ENCODE measurements around the gene ZNF584.
A peak's percentile ranks its signal among the peaks of the same experiment; 100 is the strongest.
"Not testable (repeated sequence)": the region's sequence is repeated elsewhere in the genome, so short reads cannot be mapped to it uniquely, and the experiment has no call there.

ZNF584 gene

DNA sequence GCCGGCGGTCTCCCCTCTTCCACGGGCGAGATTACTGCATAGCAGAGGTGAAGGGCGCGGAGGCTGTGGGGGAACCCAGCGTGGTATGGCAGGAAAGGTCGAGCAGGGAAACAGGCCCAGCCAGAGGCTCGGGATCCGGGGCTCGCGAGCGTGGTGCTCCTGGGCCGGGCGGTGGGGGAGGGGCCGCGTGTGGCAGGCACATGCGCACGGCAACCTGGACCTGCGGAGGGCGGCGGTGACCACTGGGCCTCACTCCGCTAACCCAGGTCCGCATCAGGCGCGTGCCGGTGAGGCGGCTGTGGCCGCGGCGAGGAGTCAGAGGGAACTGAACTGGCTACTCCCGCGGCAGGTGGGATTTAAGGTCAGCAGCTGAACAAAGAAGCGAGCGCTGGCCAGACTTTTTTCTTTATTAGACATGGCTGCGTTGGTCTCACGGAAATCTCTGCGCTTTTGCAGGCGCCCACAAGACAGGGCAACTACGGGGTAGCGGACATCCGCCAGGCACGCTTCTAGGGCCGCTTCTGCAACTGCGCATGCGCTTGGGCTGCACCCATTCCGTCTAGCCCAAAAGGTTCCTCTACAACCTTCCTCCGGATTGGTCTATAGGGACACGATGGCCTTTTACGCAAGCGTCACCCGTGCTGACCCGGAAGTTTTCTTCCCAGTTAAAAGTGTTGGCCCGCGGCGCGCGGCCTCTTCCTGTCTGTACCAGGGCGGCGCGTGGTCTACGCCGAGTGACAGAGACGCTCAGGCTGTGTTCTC, 21.7 kb upstream of the ZNF584 start, which contains the start of gene RPS5:
Gene RPS5, plus strand, starts transcription at position 694 of the 762 bp plus-strand sequence. CDS start 869 bp downstream, outside the sequence.
- peak; percentile 99 for DNase-seq

DNA sequence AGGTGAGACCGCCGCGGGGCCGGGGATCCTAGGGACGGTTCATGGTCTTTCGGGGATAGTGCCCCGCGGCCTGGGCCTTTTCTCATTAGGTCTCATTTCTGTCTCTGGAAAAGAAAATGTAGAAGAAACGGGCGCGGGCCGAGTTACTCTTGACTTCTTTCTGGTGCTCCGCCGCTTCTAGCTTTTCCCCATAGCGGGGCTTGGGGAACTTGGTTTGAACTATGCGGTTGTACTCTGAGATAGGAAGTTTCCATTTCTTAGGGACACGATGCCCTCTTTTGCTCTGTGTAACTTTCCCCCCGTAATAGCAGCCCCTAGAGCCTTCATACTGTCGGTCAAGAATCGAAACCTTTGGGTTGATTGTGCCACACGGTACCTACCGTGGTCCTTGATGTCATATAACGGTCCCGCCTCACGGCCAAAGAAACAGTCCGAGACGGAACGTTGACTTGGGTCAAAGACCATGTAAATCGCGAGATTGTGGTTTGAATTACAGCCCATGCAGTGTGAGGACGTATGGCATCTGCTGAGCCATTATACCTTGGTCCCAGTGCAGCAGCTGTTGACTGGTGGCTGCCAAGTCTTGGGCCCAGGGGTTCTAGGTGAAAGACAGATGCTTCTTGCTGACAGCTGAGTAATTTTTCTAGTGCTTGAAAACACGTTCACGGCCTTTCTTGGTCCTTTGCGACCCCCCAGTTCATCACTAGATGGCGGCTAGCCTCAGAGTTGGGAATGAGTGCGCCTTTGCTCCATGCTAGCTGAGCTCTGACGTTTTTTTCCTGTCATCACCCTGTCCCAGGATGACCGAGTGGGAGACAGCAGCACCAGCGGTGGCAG, 20.9 kb upstream of the ZNF584 start:
- no peak for DNase-seq

DNA sequence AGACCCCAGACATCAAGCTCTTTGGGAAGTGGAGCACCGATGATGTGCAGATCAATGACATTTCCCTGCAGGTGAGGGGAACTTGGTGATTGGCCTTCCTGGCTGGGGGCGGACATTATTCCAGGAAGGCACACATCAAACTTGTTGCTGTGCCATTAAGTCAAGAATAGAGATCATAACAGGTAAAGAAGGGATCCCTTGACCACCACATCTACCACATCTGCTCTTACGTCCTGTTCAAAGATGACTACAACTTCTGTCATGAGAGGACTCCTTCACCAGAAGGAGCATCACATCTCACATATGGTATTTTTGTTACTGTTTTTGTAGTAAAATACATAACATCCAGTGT, 20.3 kb upstream of the ZNF584 start:
- no peak for DNase-seq

DNA sequence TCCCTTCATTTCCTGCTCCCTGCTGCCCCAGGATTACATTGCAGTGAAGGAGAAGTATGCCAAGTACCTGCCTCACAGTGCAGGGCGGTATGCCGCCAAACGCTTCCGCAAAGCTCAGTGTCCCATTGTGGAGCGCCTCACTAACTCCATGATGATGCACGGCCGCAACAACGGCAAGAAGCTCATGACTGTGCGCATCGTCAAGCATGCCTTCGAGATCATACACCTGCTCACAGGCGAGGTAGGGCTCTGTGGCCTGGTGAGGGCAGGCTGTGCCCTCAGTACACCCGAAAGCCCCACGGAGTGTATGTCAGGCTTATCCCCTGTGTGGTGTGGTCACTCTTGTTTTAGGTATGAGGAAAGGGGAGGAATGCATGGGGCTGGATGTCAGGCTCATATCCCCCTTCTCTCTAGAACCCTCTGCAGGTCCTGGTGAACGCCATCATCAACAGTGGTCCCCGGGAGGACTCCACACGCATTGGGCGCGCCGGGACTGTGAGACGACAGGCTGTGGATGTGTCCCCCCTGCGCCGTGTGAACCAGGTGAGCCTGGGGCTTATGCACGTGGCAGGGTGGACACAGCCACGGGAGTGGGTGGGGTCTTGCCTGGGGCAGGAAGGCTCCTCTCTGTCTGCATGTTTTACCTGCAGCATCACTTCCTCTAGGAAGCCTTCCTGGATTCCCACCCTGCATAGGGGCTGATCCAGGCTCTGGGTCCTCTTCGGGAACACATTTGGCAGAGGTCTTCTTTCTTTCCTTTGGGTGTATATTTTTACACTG, 15.3 kb upstream of the ZNF584 start:
- no peak for DNase-seq

DNA sequence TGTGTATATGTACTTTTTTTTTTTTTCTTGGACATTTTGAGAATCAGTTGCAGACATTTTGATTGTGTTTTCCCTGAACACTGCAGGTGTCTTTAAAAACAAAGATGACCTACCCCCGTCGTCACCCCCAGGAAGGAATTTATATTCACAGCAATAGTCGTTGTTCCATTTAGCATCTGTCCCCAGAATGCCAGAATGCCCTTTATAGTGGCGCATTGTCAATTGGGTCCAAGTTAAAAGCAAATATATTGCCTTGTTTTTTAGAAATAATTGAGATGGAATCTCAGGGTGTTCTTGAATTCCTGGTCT, 14.8 kb upstream of the ZNF584 start:
- no peak for DNase-seq

DNA sequence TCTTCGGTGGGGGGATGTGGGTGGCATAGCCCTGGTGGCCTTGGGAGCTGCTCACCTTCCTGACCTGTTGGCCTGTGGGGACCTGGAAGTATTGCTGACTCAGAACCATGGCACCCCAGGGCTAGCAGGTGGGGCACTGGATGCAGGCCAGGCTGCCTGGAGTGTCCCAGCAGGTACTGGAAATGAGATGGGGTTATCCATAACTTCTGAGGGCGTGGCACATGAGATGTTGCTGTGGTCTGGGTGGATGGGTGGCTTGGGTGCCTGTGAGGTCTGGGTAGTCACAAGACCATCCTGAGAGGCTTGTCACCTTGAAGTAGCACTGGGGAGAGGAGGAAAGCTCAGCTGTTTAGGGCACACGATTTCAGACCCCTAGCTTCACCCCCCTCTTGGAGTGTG, 13.6 kb upstream of the ZNF584 start:
- no peak for DNase-seq

DNA sequence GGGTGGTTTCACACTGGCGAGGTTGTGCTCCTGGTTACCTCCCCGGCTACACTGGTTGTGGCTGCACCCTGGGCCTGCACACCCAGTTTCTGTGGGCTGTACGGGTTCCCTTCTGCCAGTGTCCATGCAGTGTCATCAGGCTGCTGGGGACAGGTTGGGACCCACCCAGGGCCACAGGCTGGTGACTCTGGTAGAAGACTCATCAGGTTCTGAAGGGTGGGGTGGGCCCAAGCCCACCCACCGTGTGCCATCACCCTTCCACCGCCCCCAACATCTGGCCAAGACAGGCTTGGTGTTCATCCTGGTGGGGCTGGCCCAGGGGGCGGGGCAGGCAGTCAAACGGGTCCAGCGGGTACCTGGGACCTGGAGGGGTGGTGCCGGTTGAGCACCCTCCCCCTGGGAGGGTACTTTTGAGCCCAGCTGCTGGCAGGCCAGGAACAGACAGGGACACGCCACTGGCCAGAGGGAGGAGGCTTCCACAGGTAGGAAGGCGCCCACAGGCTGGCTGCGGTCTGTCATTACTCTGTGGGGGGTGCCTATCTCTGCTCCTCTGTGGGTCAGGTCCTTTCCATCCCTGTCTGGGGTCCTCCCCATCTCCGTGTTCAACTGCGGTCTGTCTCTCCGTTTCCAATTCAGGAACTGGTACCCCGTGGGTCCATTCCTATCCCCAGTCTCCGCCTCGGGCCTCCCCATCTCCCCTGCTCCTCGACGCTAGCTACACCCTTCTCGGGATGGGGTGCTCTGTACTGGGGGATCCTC, 13.1 kb upstream of the ZNF584 start, which contains the start of gene RNF225:
Gene RNF225, plus strand, starts transcription at position 437 of the 759 bp plus-strand sequence. CDS start 434 bp downstream, outside the sequence.
- DNase-seq, result no peak

DNA sequence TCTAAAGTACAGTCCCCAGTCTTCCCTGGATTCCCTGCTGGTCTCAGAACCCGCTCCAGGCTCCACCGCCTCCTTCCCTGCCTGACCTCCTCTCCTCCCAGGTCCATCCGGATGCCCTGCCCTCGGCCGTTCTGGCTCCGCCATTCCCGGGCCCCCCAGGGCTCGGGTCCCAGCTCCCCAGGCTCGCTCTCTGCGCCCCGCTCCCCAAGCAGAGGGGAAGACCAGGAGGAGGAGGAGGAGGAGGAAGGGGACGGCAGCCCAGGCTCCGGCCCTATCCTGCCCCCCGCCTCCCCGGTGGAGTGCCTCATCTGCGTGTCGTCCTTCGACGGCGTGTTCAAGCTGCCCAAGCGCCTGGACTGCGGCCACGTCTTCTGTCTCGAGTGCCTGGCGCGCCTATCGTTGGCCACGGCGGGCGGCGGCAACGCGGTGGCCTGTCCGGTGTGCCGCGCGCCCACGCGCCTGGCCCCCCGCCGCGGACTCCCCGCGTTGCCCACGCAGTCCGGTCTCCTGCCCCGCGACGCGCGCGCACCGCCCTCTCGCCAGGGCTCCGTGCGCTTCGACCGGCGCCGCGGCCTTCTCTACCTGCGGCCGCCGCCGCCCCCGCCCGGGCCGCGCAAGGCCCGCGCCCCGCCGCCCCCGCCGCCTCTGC, 12.3 kb upstream of the ZNF584 start:
- DNase-seq, result no peak

DNA sequence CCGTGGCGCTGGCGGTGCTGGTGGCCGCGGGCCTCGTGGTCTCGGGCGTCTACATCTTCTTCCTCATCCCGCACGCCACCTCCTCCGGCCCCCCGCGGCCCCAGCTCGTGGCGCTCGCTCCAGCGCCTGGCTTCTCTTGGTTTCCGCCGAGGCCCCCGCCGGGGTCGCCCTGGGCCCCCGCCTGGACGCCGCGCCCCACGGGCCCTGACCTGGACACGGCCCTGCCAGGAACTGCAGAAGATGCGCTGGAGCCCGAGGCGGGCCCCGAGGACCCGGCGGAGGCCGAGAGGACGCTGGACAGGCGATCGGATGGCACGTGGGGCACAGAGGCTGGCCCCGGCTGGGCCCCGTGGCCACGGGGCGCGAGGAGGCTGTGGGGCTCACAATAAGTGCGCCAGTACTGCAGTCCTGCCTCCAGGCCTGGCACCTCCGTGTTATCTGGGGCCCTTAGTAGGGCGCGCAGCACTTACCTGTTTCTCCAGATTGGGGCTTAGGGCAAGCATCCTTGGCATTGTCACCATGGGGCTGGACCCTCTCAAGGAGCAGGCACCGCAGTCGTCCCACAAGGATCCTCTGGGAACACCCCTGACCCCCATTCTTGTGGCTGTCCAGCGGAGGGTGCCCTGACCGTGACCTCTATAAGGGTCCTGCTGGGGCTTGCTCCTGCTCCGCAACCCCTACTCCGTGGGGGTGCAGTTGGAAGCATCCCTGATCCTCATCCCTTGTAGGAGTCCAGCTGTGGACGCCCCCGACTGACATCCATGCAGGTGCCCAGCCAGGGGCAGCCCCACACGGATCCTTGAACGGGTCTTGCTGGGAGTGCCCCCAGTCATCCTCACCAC, 11.5 kb upstream of the ZNF584 start:
- DNase-seq, result no peak

DNA sequence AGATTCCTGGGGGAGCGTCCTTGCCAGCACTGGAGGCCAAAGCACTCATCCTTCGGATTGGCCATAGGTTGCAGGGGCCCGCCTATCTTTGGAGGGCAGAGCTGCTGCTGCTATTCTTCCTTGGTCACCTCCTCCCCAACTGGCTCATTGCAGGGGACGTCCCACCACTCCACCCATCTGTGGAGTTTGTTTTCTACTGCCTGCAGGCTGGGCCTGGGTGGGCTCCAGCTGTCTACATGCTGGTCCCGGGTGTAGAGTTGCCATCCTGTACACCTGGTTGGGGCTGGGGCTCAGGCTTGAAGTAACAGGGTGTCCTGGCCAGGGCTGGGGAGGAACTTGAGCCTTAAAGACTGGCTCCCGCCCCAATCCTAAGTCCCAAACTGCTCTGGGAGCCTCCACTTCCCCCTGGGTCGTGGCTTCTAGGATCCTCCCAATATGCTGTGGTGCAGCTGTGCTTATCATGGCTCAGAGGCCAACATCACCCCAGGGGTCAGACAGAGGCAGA, 10.9 kb upstream of the ZNF584 start:
- no peak for DNase-seq

DNA sequence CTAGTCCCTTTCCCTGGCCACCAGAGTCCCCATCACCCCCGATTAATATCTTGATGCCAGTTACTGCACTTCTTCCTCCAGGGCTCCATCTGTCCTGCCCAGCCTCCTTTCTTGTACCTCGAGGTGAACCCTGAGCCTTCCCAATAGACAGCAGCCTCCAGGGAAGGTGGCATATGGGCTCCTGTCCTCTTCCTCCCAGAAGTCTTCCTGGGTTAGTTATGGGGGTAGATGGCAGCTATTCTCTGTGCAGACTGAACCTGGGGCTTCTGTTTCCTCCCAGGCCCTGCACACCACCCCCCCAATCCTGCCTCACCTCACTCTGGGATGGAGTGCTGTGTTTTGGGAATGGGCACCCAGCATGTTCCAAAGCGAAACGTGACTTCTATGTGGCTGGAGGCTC, 10.4 kb upstream of the ZNF584 start:
- no peak for DNase-seq

DNA sequence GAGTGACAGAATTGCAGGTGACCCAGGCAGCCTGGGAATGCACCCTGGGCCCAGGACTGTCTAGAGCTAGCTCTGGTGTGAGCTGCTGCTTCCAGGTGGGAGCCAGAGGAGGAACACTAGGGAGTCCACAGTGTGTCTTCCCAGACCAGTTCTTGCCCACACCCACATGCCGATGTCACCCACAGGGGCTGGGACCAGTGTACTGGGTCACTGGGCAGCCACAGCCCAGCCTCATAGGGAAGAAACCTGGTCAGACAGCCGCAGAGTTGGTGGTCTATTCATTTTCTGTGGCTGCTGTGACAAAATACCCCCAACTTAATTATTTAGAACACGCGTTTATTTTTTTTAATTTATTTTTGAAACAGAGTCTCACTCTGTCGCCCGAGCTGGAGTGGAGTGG, 9.9 kb upstream of the ZNF584 start:
- DNase-seq, result no peak

DNA sequence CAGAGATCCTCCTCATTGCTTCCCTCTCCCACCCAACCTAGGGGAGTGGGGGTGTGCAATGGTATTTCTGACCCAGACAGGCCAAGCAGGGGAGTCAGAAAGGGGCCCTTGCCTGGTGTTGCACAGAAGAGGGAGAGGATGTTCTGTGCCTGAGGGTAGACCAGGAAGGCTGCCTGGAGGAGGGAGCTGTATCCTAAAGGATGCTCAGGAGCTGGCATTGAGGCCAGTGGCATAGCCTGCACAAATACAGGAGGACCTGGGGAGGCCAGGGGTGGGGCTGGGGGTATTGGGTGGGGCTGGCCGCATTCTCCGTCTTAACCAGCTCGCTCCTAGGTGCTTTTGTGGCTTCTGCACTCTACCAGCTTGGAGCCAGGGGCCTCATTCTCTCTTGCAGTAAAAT, 8.5 kb upstream of the ZNF584 start:
- DNase-seq, result no peak

DNA sequence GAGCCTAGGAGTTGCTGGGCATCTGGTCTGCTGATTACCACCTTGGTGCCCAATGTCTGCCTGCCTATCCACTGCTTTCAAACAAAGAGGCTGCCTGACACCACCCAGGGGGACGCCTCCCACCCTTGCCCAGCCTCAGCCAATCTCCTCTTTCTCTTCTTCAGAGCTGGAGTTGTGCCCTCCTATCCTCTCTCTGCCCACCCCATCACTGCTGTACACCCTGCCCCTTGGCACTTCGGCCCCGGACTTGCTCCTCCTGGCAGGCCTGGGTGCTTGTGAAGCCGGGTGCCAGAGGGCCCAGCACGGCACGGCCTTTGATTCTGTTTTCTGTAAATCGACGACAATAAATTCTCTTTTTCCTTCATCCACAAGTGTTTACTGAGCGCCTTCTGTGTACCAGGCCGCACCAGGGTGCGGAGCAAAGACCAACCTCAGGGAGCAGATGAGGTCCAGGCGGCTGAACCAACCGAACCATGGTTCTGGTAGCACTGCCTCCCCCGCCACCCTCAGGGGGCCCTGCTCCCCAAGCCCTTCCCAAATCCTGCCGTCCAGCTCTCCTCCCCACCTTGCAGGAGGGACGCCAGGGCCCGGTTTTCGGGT, 8.0 kb upstream of the ZNF584 start:
- no peak for DNase-seq

DNA sequence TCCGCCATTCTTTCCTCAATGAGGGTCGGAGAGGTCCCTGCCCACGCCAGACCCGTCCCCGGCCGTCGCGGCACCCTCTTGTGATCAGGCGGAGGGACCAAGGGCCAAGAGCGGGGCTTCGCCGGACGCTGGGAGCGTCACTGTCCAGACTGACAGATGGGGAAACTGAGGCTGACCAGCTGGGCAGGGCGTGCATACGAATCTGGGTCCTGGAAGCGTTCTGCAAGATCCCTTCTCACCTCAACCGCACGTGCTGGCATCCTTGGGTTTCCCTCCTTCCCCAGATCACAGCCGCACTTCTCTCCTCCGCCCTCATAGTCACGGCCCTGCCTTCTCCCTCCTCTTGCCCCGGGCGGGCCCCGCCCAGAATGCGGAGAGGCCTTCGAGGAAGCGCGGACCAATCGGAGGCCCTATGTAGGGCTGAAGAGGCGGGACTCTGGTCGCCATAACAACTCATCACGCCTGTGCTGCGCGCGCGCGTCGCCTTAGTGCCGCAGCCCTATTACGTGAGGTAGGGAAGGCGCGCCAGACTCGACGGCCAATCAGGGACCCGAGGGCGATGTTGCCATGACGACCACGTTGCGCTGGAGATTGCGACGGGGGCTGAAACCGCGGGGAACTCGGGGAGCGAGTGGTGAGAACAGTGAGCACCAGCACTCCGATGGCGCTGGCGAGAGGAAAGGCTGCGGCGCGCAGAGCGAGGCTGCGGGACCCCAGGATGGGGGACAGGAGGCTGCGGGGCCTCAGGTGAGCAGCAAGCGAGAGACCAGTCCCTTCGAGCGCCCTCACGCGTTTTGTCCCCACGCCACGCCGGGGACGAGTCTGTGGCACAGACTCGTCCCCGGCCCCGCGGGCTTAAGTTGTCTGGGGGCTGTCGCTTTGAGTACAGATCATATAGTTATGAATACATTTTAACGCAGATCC, 7.3 kb upstream of the ZNF584 start:
- peak; percentile 100 for DNase-seq

DNA sequence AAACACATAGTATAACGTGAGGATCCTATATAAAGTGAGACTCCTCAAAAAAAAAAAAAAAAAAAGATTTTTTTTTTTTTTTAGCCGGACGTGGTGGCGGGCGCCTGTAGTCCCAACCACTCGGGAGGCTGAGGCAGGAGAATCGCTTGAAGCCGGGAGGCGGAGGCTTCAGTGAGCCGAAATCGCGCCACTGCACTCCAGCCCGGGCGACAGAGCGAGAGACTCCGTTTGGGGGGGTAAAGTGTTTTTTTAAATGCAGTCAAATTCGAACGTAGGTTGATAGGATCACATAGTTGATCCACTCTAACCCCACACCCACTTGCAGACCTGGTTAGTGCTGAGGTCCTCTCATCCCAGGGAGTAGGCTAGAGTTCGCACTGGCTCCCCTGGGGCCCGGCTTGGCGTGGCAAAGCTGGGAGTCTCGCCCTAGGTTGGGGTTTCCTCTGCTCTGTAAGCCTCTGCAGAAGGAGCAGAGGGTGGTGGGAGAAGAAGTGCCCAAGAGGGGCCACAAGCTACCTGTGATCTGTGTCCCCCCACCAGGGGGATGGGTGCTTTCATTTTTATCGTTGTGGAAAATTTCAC, 6.5 kb upstream of the ZNF584 start:
- DNase-seq, result no peak

DNA sequence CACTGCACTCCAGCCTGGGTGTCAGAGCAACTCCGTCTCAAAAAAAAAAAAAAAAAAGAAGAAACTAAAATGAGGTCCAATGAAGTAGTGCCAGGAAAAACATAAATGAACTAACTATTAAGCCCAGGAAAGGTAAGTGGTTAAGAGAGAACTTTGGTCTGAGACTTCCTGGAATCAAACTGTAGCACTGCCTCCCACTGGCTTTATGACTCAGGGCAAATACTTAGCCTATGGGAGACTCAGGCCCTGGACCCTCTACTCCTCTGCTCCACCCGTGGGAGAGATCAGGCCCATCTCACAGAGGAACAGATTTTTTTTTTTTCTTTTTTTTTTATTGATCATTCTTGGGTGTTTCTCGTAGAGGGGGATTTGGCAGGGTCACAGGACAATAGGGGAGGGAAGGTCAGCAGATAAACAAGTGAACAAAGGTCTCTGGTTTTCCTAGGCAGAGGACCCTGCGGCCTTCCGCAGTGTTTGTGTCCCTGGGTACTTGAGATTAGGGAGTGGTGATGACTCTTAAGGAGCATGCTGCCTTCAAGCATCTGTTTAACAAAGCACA, 4.5 kb upstream of the ZNF584 start:
- DNase-seq, result not testable (repeated sequence)

DNA sequence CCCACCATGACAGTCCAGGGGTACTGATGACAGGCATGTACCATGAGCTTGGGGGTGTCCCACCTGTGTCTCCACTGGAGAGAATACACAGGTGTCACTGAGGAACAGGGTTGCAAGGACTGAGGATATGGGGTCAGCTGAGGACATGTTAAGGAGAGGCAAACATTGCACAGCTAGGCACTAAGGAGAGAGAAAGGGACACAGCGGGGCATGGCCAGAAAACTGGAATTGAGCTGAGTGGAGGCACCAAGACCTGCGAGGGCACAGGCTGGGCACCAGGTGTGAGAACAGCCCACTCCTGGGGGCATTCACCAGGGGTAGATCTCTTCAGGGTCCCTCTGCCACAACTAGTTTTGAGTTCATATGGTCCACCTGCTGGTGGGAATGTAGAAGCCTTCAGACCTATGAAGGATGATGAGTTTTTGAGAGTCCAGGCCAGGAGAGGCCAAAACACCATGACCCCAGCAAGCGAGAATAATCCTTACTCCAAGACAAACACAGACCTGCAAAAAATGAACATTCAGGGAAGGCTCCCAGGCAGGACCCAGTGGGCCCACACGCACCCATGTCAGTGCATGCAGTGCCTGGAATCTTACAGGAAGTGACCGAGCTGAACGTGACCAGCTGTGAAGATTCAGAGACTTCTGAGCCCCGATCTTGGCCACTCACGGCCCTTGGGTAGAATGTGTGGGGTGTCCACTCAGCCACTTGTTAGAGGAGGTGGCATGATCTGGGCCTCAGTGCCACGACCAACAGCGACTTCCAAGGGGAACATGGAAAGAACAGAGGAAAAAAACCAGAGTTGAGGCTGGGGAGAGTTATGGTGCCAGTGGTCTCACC, 1.4 kb upstream of the ZNF584 start:
- DNase-seq, result no peak
